ENCODE measurements around the gene KRTAP10-8.
"Not testable (repeated sequence)": the region's sequence is repeated elsewhere in the genome, so short reads cannot be mapped to it uniquely, and the experiment has no call there.

KRTAP10-8 gene, protein sequence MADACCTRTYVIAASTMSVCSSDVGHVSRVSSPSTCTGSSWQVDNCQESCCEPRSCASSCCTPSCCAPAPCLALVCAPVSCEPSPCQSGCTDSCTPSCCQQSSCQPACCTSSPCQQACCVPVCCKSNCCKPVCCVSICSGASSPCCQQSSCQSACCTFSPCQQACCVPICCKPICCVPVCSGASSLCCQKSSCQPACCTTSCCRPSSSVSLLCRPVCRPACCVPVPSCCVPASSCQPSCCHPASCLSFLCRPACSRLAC

DNA sequence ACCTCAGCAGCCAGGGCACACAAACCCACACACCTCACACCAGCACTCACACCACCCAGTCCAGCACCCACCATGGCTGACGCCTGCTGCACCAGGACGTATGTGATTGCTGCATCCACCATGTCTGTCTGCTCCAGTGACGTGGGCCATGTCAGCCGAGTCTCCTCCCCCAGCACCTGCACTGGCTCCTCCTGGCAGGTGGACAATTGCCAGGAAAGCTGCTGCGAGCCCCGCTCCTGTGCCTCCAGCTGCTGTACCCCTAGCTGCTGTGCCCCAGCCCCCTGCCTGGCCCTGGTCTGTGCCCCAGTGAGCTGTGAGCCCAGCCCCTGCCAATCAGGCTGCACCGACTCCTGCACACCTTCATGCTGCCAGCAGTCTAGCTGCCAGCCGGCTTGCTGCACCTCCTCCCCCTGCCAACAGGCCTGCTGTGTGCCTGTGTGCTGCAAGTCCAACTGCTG, at the start of gene KRTAP10-8:
Gene KRTAP10-8, plus strand, starts transcription at position 51 of the 458 bp plus-strand sequence. Its CDS starts 22 bp downstream, at position 73.
- DNase-seq (ENCODE audit: low read depth in 2 of 2): no peak

DNA sequence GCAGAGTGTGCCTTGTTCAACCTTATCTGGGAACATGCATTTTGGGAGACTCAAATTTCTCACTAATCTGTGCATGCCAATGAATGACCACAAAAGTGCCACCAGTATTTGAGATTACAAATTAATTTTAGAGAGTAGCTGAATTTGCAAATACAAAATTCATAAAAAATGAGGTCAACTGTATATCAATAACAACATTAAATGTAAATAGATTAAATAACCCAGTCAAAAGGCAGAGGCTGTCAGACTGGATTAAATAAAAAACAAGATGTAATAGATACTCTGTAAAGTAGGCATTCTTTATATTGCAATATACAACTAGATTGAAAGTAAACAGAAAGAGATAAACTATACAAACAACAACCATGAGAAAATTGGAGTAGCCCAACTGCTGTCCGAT, 47.8 kb upstream of the KRTAP10-8 start:
- no peak for DNase-seq (ENCODE audit: low read depth in 2 of 2)

DNA sequence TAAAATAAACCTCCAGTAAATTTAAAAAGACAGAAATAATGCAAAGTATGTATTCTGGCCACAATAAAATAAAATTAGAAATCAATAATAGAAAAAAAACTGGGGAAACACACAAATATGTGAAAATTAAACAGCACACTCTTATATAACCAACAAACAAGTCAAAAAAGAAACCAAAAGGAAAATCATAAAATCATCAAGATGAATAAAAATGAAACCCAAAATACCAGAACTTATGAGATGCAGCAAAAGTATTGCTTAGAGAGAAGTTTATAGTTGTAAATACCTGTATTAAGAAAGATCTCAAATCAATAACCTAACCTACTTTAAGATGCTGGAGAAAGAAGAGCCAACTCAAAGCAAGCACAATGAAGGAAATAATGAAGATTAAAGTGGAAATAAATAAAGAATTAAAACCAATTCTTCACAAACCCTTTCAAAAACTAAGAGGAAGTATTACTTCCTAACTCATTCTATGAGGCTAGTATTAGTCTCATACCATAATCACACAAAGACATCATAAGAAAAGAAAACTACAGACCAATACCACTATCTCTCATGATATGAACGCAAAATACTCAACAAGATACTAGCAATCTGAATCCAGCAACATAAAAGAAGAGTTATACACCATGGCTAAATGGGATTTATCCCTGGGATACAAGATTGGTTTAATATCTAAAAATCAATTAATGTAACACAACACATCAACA, 46.8 kb upstream of the KRTAP10-8 start:
- no peak for DNase-seq (ENCODE audit: low read depth in 2 of 2)

DNA sequence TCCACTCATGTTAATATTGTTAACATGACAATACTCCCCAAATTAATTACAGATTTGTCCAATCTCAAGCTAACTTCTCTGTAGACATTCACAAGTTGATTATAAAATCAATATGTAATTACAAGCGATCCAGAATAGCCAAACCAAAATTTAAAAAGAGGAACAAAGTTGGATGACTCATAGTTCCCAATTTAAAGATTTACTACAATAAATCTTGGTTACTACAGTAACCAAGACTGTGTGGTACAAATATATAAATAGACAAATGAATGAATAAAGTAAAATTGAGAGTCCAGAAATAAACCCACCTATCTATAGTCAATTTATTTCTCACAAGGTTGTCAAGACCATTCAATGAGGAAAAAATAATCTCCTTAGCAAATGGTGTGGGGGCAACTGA, 45.5 kb upstream of the KRTAP10-8 start:
- no peak for DNase-seq (ENCODE audit: low read depth in 2 of 2)

DNA sequence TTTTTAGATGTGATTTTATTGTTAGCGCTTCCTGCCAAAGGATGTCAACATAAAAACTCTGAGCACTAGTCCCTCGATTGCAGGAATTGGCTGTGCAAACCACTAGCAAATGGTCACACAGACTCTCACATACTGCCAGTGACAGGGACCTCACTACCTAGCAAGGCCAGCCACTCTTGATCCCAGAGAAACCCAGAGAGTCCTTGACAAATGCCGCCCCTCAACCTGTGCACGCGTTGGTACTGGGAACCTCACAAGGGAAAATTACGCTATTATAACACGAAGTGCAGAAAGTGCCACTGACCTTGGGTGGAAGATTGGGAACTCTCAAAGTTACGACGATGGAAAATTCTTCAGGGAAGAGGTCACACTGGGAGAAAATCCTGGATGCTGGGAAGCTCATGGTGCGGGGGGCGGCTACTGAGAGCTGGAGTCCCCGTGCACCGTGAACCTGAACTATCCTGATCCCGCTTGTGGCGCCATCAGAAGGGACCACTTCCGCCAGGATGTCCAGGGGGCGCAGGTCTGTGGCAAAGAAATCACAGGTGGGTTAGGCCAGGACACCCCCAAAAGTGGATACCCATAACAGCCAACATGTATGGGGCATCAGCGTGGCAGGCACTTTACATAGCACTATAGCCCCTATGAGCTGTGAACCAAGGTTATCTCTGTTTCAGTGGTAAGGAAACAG, 44.3 kb upstream of the KRTAP10-8 start:
- no peak for DNase-seq (ENCODE audit: low read depth in 2 of 2)

DNA sequence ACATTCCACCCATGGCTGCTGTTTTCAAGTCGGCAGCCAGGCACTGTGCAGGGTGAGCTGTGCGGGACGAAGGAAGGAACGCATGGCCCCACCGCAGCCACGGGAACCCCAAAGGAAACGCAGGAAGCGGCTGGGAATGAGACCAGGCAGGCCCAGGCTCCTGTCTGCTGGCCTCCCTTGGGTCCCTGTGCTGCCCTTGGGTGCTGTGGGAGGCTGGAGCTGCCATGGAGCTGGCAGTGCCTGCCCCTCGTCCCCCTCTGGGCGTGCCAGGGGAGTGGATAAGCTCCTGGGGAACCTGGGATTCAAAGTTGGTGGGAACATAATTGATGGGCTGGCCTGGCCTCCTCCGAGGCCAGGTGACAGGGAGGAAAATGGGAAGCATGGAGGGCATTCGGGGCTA, 43.6 kb upstream of the KRTAP10-8 start:
- DNase-seq (ENCODE audit: low read depth in 2 of 2): no peak

DNA sequence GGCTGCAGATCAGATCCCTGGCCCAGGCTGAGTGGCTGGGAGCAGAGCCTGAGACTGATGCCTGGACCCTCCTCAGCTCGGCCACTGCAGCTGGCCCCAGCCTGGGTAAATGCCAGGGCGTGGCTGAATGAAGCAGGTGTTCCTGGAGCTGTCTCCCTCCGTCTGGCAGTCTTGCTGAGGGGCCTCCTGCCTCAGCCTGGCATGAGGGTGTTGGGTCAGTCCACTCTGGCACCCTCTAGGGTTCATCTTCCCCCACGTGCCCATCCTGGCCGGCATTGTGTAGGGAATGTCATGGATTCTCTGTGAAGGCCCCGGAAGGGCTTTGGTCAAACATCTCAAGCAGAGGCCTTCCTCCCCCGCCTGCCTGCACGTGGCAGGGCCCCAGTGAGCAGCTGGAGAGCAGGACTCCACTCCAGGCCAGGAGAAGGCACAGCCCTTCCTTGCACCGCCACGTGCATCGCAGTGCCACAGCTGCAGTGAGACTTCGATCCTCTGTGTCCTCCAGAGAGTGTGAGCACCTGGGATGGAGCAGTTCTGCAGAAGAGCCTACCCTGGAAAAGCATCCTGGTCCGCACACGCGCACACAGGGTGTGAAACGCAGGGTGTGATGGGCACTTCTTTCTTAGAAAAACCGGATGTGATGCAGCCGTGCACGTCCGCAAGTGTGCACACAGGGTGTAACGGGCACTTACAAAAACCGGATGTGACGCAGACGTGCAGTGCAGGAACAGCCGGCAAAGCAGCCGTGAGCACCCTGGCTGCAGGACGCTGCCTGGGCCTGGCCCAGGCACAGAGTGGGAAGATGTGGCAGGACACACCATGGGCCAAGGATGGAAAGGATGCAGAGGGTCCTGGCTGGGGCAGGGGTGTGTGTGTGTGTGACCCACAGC, 43.0 kb upstream of the KRTAP10-8 start:
- no peak for DNase-seq (ENCODE audit: low read depth in 2 of 2)

DNA sequence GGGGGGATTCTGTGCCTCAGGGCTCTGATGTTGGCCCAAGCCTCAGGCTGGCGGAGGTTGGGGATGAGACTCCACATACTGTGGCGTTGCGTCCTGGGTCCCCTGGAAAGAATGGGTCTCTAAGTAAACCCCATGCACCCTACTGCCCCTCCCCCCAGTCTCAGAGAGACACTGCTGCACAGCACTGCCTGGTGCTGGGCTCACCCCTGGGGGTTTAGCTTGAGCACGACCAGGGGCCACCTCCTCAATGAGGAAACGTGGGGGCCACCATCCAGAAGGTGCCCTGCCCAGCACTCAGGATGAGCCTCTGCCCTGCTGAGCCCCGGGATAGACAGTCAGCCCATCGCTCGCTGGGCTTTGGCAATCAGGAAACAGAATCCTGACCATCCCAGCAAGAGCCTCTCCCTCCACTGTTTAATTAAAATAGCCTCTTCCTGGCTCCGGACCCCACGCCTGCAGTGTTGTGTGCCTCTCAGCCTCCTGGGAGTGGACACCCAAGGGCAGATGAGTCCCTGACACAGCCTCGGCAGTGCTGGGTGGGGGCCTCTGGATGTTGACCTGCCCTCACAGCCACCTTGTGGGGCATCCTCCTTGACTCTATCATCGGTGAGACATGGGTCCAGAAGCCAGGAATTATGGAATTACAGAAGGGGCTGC, 41.9 kb upstream of the KRTAP10-8 start:
- DNase-seq (ENCODE audit: low read depth in 2 of 2): no peak

DNA sequence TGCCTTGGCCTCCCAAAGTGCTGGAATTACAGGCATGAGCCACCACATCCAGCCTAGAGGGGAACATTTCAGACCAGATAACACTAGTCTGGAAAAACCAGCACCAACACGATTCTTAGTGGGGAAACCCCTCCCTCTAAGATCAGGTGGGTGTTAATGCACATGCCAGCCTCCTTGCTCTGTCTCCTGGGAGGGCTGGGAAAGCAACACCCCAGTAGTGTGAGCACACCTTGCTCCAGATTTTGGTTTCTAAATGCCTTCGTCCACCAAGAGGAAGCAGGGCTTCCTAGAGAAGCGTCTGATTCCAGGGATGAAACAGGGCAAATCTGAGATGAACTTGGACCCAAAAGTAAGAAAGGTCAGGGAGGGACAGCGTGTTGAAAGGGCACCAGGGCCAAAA, 40.6 kb upstream of the KRTAP10-8 start:
- no peak for DNase-seq (ENCODE audit: low read depth in 2 of 2)

DNA sequence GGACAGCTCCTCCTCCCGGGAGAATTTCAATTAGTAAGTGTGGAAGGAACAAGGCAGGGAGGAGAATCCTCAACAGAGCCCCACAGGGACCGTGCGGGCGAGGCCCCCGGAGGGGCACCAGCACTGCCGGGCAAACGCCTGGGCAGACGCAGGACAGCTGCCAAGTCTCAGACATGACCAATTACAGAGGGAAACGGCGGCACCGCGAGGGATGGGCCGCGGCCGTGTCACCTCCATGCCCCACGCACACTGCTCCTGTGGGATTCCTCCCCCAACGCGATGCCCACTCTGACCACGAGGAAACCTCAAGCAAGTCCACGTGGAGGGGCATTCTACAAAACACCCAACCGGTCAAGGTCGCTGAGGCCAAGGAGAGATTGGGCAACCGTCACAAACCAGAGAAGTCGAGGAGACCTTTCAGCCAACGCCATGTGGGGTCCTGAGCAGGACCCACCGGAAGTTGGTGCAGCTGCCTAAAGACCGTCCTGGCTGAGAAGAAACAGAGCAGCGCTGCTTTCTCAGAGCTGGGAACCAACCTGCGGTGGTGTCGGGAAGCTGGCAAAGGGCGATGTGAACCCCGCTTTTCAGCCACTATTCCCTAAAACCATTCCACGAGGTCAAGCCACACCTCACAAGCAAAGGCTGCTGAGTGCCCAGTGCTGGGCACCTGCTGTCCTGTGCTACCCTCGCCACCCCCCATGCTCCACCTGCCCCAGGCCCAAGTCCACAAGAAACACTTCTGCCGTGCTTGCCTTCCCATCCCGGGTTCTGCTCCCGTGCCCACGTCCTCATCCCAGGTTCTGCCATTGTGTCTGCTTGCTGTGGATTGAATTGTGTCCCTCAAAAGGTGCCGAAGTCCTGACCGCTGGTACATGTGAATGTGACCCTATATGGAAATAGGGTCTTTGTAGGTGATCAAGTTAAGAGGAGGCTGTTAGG, 39.8 kb upstream of the KRTAP10-8 start:
- no peak for DNase-seq (ENCODE audit: low read depth in 2 of 2)

DNA sequence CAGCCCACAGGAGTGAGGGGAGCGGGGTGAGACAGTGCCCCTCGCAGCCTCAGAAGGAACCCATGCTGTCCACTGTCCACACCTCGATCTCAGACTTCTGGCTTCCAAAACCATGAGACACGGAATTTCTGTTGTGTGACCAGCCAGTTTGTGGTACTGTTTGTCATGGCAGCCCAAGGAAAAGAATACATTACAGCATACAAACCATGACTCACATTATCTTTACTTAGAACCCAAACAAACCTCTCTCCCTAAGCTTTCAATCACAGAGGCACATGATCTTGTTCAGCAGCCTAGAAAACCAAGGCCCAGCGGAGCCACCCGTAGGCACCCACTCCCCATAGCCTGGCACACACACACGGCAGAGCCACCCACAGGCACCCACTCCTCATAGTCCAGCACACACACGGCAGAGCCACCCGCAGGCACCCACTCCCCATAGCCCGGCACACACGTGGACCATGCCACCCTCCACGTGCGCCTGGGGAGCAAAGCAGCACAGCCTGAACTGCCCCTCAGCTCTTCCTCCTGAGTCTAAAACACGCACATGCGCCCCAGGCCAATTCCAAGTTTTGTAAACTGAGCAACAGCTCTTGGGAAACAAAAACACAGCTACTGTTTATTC, 38.8 kb upstream of the KRTAP10-8 start:
- no peak for DNase-seq (ENCODE audit: low read depth in 2 of 2)

DNA sequence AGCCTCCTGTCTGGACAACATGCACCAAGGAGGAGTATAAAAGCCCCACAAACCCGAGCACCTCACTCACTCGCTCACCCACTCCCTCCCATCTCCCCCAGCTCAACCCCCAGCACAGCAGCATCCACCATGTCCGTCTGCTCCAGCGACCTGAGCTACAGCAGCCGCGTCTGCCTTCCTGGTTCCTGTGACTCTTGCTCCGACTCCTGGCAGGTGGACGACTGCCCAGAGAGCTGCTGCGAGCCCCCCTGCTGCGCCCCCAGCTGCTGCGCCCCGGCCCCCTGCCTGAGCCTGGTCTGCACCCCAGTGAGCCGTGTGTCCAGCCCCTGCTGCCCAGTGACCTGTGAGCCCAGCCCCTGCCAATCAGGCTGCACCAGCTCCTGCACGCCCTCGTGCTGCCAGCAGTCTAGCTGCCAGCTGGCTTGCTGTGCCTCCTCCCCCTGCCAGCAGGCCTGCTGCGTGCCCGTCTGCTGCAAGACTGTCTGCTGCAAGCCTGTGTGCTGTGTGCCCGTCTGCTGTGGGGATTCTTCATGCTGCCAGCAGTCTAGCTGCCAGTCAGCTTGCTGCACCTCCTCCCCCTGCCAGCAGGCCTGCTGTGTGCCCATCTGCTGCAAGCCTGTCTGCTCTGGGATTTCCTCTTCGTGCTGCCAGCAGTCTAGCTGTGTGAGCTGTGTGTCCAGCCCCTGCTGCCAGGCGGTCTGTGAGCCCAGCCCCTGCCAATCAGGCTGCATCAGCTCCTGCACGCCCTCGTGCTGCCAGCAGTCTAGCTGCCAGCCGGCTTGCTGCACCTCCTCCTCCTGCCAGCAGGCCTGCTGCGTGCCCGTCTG, 38.0 kb upstream of the KRTAP10-8 start, which contains the start of gene KRTAP10-4:
Gene KRTAP10-4, plus strand, starts transcription at position 100 of the 827 bp plus-strand sequence. Its CDS starts 30 bp downstream, at position 130.
- not testable (repeated sequence) for DNase-seq (ENCODE audit: low read depth in 2 of 2)

DNA sequence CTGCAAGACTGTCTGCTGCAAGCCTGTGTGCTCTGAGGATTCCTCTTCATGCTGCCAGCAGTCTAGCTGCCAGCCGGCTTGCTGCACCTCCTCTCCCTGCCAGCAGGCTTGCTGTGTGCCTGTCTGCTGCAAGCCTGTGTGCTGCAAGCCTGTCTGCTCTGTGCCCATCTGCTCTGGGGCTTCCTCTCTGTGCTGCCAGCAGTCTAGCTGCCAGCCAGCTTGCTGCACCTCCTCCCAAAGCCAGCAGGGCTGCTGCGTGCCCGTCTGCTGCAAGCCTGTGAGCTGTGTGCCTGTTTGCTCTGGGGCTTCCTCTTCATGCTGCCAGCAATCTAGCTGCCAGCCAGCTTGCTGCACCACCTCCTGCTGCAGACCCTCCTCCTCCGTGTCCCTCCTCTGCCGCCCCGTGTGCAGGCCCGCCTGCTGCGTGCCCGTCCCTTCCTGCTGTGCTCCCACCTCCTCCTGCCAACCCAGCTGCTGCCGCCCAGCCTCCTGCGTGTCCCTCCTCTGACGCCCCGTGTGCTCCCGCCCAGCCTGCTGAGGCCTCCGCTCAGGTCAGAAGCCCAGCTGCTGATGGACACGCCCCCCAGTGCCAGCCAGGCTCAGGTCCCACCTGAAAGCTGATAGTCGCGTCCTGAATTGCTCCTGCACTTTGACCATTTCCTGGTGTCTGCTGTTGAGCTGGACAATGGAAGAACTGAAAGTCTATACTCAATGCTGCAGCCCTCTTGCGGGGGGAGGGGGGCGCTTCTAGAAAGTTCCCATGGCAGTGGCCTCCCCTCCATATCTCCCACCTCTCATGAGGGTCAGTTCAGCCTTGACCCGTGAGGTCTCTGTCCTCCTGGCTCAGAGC, 37.2 kb upstream of the KRTAP10-8 start:
- no peak for DNase-seq (ENCODE audit: low read depth in 2 of 2)

DNA sequence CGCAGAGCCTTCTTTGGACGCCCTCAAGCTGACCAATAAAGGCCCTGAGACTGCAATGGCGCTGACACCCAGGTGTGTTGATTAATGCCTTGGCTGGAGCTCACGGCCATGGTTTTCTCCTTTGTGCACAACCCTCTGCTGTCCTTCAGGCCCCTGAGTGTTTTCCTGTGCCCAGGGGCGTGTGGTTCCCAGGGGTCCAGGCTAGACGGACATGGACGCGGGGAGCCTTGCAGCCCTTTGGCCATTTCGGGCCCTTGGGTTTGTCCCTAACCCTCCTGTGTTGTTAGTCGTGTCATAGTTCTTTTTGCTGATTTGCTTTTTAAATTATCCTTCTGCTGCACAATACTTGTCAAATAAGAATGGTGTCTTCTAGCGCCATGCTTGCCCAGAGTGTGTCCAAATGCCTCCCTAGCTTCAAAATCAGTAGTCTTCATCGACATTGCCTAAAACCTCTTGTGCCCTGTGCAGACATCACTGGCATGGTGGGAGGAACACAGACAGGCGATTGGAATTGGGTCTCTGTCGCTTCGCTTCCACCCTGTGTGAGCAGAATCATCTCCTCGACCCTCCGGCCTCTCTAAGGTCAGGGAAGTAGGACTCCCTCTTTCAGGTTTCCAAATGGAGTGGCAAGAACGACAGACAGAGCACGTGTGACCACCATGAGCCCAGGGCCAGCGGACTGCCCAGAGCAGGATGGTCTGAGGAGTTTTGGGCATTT, 36.4 kb upstream of the KRTAP10-8 start:
- no peak for DNase-seq (ENCODE audit: low read depth in 2 of 2)

DNA sequence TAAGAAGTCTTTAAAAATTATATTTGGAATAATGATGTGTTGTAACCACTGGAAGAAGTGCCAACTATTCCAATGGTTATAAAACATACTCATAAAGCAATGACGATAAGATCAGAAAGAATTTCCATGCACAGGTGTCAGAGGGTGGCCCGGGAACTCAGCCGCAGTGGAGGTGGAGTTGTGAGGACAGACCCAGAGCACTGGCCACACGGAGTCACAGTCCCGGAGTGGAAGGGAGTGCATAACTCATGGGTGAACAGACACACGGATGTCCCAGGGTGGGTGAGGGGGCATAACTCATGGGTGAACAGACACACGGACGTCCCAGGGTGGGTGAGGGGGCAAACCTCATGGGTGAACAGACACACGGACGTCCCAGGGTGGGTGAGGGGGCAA, 35.9 kb upstream of the KRTAP10-8 start:
- no peak for DNase-seq (ENCODE audit: low read depth in 2 of 2)

DNA sequence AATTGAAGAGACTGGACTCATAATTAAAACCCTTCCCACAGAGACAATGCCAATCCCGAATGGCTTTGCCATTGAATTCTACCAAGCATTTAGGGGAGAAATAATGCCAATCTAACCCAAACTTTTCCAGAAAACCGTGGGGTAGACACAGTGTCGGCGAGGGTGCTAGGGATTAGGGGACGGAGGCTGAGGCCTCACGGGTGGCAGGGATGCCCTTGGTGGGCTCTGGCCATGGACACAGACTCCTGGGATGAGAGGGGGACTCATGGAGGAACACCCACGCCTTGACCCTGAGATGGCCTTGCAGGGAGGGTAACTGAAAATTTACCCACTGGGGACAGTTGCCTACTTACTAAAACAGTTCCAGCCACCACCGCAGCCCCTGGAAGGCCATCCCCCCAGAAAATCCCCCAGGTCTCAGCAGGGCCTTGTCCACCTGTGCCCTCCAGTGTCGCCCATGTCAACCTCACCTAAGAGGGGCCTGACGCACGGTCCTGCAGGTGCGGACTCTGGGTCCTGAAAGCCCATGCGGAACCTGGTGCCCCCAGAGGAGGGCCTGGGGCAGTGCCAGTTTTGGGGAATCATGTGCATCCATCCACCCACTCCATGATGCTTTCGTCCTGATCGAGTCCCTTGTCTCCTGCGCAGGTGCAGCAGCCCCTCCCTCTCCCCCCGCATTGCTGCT, 33.4 kb upstream of the KRTAP10-8 start:
- DNase-seq (ENCODE audit: low read depth in 2 of 2): no peak
